Activated naive CD4-positive, alpha-beta T cell treated with anti-CD3 and anti-CD28 coated beads, Interleukin-2, amount 10 ng/mL, durations not matched to agents 7 days and 5 days (primary cell): ENCODE measurements around the gene CYP4A22.
A peak's percentile ranks its signal among the peaks of the same experiment; 100 is the strongest.

Experiments used
- CTCF ChIA-PET: fragments of 350-600 bp; sonication (Branson Sonifier 250); formaldehyde crosslinking; loops from one replicate; lab custom pipeline; 2021; ENCODE audit warnings: antibody characterized with exemption; lab: Charles Lee
- DNase-seq: peaks from one replicate; pipeline ENCODE4 v3.0.0-alpha.2; 2020
- H3K27ac Mint-ChIP-seq: one replicate; pipeline ENCODE4 v1.8.0; 2021; ENCODE audit warnings: mild to moderate bottlenecking, moderate library complexity, mixed read lengths
- H3K27me3 Mint-ChIP-seq: one replicate; pipeline ENCODE4 v1.8.0; 2021; ENCODE audit warnings: mild to moderate bottlenecking, mixed read lengths
- H3K36me3 Mint-ChIP-seq: one replicate; pipeline ENCODE4 v1.8.0; 2021; ENCODE audit warnings: mixed read lengths
- H3K4me1 Mint-ChIP-seq: one replicate; pipeline ENCODE4 v1.8.0; 2021; ENCODE audit warnings: mixed read lengths
- H3K4me3 Mint-ChIP-seq: one replicate; pipeline ENCODE4 v1.8.0; 2021; ENCODE audit warnings: mild to moderate bottlenecking, moderate library complexity, mixed read lengths
- H3K9me3 Mint-ChIP-seq: one replicate; pipeline ENCODE4 v1.8.0; 2021; ENCODE audit warnings: mixed read lengths

CYP4A22 gene

GRCh38 chr1:47178020-47178419 lies 40.8 kb downstream of the CYP4A22 start:
- H3K27me3 Mint-ChIP-seq, result peaks cover 62% of the 10 kb centered on the region
- DNase-seq, result no peak
- CTCF ChIA-PET, result interaction anchor here (0.8 to 8.3 kb wide), 12 partner anchors 13 to 773 kb away, joined by 3 to 102 read pairs (median 4); partner anchors contain the start of genes FOXD2 and PDZK1IP1
- no peak overlapping the region for H3K4me3 Mint-ChIP-seq
- H3K4me1 Mint-ChIP-seq, result peaks cover 4% of the 10 kb centered on the region
- no peaks in the 10 kb centered on the region for H3K36me3 Mint-ChIP-seq
- no peak overlapping the region for H3K27ac Mint-ChIP-seq
- no peaks in the 10 kb centered on the region for H3K9me3 Mint-ChIP-seq

DNA sequence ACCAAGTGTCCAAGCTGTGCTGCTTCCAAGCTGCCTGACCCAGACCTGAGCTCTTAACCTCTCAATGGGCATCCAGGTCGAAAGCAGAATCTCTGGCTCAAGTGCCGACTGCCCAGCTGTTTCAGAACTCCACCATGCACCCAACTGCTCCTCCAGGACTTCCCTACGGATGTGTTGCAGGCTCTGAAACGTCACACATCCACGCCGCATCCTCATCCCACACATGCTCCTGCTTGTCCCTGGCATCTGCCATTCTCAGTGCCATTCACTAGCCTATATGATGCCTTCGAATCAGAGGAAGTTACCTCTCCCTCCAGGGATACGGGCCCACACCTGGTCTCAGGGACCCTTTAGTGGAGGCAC lies 41.4 kb downstream of the CYP4A22 start:
- CTCF ChIA-PET, result interaction anchor here (0.7 to 8.3 kb wide), 25 partner anchors 13 to 562 kb away, joined by 3 to 102 read pairs (median 4); partner anchors contain the start of genes FOXD2 and PDZK1IP1

DNA sequence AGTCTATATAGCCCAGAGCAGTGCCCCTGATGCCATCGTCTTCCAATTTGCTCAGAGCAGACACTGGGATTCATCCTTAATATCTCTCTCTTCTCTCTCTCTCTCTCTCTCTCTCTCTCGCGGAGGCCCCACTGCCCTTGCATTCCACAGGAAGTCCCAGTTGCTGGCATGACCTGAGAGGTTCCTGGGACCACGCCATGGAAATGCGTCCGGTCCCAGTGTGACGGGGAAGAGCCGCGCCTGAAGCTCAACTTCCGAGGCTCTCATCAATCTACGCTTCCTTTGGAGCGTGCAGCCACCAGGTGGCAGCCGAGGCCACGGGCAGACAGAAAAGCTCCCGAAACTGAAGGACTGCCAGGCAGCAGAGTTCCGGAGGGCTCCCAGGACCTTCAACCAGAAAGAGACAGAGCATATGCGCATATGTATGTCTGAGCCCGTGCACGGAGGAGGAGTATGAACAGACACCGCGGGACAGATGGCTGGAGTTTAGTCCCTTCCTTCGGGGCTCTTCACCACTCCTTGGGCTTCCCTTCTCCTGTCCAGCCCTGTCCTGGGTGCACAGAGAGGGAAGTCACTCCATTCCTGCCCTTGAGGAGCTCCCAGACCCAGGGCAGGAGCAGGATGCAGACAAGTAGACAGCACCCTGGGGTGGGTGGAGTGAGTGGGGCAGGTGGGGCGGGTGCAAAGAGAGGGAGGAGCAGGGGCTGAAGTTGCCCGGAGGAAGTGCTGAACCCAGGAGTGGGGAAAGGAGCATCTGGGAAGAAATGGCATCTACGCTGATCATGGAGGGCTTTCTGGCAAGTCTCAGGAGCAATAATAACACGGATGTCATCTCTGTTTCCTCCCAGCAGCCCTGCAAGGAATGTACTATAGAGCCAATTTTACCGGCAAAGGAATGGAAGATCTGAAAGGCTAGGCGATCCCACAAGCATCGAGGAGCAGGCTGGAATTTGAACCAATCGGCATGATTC lies 42.1 kb downstream of the CYP4A22 start:
- Mint-ChIP-seq H3K27me3 (peaks cover 63% of the 10 kb centered on the region), H3K36me3 (no peaks in the 10 kb centered on the region), H3K4me1 (peaks cover 4% of the 10 kb centered on the region), H3K9me3 (no peaks in the 10 kb centered on the region), H3K27ac (peak overlapping the region; percentile 65), H3K4me3 (peak overlapping the region; percentile 71)
- DNase-seq, result peak; percentile 87
- CTCF ChIA-PET, result interaction anchor here (0.6 to 8.3 kb wide), 30 partner anchors 12 to 1710 kb away, joined by 3 to 102 read pairs (median 3); partner anchors contain the start of genes FOXD2 and PDZK1IP1

More for the DNA sequence above, 41.4 kb downstream of the CYP4A22 start:
- Mint-ChIP-seq H3K9me3 (no peaks in the 10 kb centered on the region), H3K36me3 (no peaks in the 10 kb centered on the region), H3K4me3 (no peak overlapping the region), H3K27me3 (peaks cover 66% of the 10 kb centered on the region), H3K4me1 (peaks cover 4% of the 10 kb centered on the region), H3K27ac (no peak overlapping the region)
- DNase-seq, result no peak

DNA sequence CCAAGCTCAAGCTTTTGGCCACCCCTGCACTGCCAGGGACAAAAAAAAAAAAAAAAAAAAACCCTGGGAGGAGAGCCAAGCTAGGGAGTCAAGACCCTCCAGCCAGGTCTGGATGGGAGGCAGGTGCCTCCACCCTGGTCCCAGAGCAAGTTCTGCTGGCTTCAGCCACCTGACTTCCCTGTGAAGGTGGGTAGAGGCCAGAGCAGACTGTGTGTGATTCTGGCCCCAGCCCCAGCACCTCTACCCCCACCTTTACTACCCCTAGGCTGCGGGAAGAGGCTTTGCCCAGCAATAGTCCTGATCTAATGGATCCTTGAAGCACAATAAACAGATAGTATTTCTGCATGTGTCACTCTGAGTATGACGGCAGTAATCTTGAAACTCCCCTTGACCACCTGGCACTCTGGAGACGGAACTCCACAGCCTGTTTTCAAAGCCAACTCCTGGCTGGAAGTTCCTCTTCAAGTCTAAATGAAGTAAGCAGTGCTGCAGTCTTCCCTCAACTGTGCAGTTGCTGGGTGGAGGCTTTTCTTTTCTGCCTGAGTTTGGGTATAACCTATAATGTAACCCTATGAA lies 42.8 kb downstream of the CYP4A22 start:
- H3K9me3 Mint-ChIP-seq, result no peaks in the 10 kb centered on the region
- no peak overlapping the region for H3K27ac Mint-ChIP-seq
- peaks cover 4% of the 10 kb centered on the region for H3K4me1 Mint-ChIP-seq
- peaks cover 63% of the 10 kb centered on the region for H3K27me3 Mint-ChIP-seq
- CTCF ChIA-PET, result interaction anchor here (1.0 to 8.3 kb wide), 15 partner anchors 11 to 563 kb away, joined by 3 to 102 read pairs (median 5); partner anchors contain the start of genes FOXD2 and PDZK1IP1
- no peak for DNase-seq
- H3K36me3 Mint-ChIP-seq, result no peaks in the 10 kb centered on the region
- H3K4me3 Mint-ChIP-seq, result no peak overlapping the region

DNA sequence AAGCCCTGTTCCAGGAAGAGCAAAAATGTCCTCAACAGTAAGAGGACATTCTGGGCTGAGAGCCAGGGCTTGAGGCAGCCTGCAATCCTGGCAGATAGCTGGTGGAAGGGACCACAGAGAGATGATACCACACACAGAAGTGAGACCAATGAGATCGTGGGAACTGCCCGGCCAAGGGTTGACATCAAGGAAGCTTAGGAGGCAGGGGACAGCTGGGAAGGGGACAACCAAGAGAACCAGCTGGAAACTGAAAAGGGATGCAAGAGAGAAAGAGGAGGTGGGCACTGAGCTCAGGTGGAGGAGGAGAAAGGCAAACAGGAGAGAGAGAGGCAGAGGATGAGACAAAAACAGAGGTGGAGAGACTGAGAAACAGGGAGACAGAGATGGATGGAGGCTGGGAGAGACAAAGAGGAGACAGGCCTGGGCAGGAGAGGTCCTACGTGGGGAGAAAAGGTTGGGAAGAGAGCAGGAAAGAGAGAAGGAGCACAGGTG lies 43.4 kb downstream of the CYP4A22 start:
- H3K27ac Mint-ChIP-seq, result no peak overlapping the region
- H3K36me3 Mint-ChIP-seq, result no peaks in the 10 kb centered on the region
- H3K4me1 Mint-ChIP-seq, result peaks cover 4% of the 10 kb centered on the region
- H3K27me3 Mint-ChIP-seq, result peaks cover 58% of the 10 kb centered on the region
- H3K9me3 Mint-ChIP-seq, result no peaks in the 10 kb centered on the region
- H3K4me3 Mint-ChIP-seq, result no peak overlapping the region
- CTCF ChIA-PET, result interaction anchor here (0.6 to 8.3 kb wide), 2 partner anchors 11 to 254 kb away, joined by 6 to 102 read pairs; partner anchors contain the start of gene PDZK1IP1
- no peak for DNase-seq

DNA sequence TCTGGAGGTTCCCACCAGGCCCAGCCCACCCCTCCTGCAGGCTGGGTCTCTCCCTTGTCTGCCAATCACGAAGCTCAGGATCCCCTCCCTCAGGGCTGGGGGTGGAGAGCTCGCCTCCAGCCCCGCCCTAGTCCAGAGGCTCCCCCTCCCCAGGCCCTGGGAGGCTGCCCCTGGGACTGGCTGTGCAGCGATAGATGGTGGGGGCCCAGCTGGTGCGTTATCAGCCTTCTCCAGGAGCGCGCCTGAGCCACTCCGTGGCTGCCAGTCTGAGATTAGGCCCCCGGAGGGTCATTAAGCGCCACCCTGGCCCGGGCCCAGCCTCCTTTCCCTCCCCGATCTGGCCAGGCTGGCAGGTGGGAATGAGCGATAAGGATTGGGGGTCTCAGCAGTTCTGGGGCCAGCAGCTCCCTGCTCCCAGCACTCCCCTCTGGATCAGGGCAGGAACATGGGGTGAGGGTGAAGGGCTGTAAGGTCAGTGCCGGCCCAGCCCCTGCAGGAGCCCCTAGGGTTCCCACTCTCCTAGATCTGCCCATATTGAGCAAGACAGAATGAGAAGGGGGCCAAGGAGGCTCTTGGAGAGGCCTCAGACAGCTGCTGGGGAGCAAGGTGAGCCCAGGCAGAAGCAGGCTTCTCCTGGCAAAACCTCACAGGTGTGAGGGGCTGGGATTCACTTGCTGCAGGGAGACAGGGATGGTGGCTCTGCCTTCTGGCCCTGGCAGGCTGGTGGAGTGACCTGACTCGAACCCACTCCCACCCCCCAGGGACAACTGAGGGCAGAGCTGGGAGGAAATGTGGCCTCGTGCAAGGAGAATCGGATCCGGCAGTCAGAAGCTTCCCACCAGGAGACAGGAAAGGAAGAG lies 44.1 kb downstream of the CYP4A22 start:
- no peak overlapping the region for H3K27ac Mint-ChIP-seq
- peaks cover 52% of the 10 kb centered on the region for H3K27me3 Mint-ChIP-seq
- H3K4me3 Mint-ChIP-seq, result no peak overlapping the region
- no peaks in the 10 kb centered on the region for H3K9me3 Mint-ChIP-seq
- CTCF ChIA-PET, result interaction anchor here (0.6 to 8.3 kb wide), 2 partner anchors 10 to 254 kb away, joined by 6 to 102 read pairs; partner anchors contain the start of gene PDZK1IP1
- no peaks in the 10 kb centered on the region for H3K36me3 Mint-ChIP-seq
- H3K4me1 Mint-ChIP-seq, result peaks cover 4% of the 10 kb centered on the region
- DNase-seq, result no peak

DNA sequence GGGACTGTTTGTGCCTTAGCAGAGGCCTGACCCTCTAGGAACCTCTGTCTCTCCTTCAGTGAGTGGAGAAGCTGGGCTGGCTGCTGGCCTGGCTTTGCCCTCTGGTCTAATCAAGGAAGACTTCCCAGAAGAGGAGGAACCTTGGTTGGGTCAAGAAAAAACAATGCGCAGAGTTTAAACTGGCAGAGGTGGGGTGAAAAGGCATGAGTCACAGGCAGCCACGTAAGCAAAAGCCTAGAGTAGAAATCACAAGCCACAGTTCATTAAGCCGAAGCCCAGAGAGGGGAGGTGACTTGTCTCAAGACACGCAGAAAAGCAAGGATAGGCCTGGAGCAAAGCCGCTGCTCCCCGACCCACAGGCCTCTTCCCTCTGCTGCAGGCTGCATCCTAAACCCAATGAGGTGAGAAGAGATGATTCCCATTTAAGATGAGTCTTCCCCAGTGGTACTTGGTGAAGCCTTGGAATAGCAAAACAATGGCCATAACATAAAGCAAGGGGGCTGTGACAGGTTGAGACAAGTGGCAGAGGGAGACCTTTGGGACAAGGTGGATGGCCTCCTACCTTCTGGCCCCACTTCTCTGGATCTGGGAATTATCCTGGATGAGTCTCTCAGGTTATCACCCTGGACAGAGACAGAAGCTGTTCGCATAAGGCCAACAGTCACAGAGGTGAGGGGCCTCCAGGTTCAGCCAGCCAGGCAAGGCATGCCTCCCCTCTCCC lies 44.9 kb downstream of the CYP4A22 start:
- no peak for DNase-seq
- Mint-ChIP-seq H3K9me3 (no peaks in the 10 kb centered on the region), H3K36me3 (no peaks in the 10 kb centered on the region), H3K4me3 (no peak overlapping the region), H3K27me3 (peaks cover 56% of the 10 kb centered on the region), H3K4me1 (peaks cover 4% of the 10 kb centered on the region), H3K27ac (no peak overlapping the region)
- CTCF ChIA-PET, result interaction anchor here (8.3 kb wide), 1 partner anchor 9 kb away, joined by 102 read pairs; the partner anchor contains the start of gene PDZK1IP1

DNA sequence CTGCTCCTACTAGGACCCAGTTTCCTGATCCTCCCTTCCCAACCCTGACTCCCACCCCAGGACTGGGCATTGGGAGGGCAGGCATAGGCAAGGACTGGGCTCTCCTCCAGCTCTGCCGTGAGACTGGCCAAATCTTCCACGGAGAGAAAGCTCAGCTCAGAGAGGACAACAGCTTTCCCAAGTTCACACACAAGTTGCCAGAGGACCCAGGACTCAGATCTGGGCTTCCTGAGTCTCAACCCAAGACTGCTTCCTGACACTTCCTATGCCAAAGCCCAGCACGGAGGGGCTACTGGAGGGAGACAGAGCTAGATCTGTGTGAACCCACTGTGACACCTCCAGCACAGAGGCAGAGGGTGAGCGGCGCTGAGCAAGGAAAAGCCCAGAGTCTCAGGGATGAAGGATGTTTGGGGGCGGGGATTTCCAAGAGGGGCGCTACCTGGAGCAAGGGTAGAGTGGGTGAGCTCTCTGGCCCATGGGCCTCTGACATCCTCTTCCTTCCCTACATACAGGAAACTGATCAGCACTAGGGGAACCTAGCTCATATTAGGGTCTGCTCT lies 45.5 kb downstream of the CYP4A22 start:
- CTCF ChIA-PET, result interaction anchor here (8.3 kb wide), 1 partner anchor 8 kb away, joined by 102 read pairs; the partner anchor contains the start of gene PDZK1IP1
- DNase-seq, result no peak
- Mint-ChIP-seq H3K27me3 (peaks cover 60% of the 10 kb centered on the region), H3K4me1 (peaks cover 4% of the 10 kb centered on the region), H3K9me3 (no peaks in the 10 kb centered on the region), H3K36me3 (no peaks in the 10 kb centered on the region), H3K27ac (no peak overlapping the region), H3K4me3 (no peak overlapping the region)

GRCh38 chr1:47183308-47184089 lies 46.3 kb downstream of the CYP4A22 start:
- Mint-ChIP-seq H3K4me1 (peaks cover 4% of the 10 kb centered on the region), H3K4me3 (no peak overlapping the region), H3K9me3 (no peaks in the 10 kb centered on the region), H3K27ac (no peak overlapping the region), H3K27me3 (peaks cover 65% of the 10 kb centered on the region), H3K36me3 (no peaks in the 10 kb centered on the region)
- CTCF ChIA-PET, result interaction anchor here (8.3 kb wide), 1 partner anchor 8 kb away, joined by 102 read pairs; the partner anchor contains the start of gene PDZK1IP1
- DNase-seq, result no peak

DNA sequence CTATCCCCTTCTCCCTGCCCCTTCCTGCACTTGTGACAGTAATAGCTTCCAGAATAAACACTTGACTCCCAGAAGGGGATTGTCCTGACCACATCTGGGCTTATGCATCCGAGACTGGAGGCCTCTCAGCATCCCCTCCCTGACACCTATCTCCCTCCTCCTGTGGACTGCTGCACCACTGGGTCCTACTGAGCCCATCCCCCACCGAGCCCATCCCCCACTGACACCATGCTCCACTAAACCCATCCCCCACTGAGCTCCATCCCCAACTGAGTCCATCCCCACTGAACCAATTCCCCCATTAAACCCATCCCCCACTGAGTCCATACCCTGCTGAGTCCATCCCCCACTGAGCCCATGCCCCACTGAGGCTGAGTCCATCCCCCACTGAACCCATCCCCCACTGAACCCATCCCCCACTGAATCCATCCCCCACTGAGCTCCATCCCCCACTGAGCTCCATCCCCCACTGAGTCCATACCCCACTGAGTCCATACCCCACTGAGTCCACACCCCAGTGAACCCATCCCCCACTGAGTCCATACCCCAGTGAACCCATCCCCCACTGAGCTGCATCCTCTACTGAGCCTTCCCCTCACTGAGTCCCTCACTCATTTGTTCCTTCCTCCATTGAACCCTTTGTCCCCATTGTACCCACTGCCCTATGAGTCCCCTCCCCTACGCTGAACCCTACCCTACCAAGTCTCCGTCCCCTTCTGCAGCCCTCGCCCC lies 47.0 kb downstream of the CYP4A22 start:
- CTCF ChIA-PET, result interaction anchor here (8.3 kb wide), 1 partner anchor 7 kb away, joined by 102 read pairs; the partner anchor contains the start of gene PDZK1IP1
- no peak overlapping the region for H3K27ac Mint-ChIP-seq
- no peak overlapping the region for H3K4me3 Mint-ChIP-seq
- peaks cover under 1% of the 10 kb centered on the region for H3K4me1 Mint-ChIP-seq
- no peak for DNase-seq
- no peaks in the 10 kb centered on the region for H3K36me3 Mint-ChIP-seq
- peaks cover 57% of the 10 kb centered on the region for H3K27me3 Mint-ChIP-seq
- no peaks in the 10 kb centered on the region for H3K9me3 Mint-ChIP-seq

- Mint-ChIP-seq H3K4me3 (no peak overlapping the region), H3K4me1 (no peaks in the 10 kb centered on the region), H3K27ac (no peak overlapping the region), H3K9me3 (no peaks in the 10 kb centered on the region), H3K27me3 (peaks cover 49% of the 10 kb centered on the region), H3K36me3 (no peaks in the 10 kb centered on the region)
- no peak for DNase-seq
- CTCF ChIA-PET, result interaction anchor here (8.3 kb wide), 1 partner anchor 6 kb away, joined by 102 read pairs; the partner anchor contains the start of gene PDZK1IP1
These were observed 47.8 kb downstream of the CYP4A22 start for GRCh38 chr1:47184822-47185677.
